ENCODE measurements around the gene RYR2.

The RYR2 gene

DNA sequence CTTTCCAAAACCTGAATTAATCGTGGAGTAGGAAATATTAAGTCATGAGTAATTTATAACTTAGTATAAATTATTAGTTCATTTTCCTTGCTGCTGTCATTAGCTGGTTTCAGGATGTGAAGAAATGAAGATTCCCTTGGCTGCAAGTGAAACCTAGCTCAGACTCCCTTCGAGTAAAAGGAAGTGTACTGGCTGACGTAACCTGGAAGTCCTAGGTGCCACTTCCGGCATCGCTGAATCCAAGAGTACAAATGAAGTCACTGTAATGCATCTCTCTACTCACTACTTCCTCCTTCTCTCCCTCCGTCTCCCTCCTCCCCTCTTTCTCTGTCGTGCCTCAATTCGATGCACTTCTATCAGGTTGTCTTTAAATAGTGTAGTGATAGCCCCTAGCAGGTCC is 820.0 kb downstream of the RYR2 start:
- H3K4me3 ChIP-seq (ENCODE audit: low read depth, low read length) = no peak overlapping the region
- TF ChIP-seq CTCF (IDR thresholded peaks at IDR 0.05; ENCODE audit: borderline replicate concordance, insufficient read depth, low read depth, low read length) = no peak

- H3K4me3 ChIP-seq (ENCODE audit: low read depth, low read length) = no peak overlapping the region
- TF ChIP-seq CTCF (IDR thresholded peaks at IDR 0.05; ENCODE audit: borderline replicate concordance, insufficient read depth, low read depth, low read length) = no peak
Measured at GRCh38 chr1:237863234-237863633, 821.2 kb downstream of the RYR2 start.

- no peak overlapping the region for H3K4me3 ChIP-seq (ENCODE audit: low read depth, low read length)
- TF ChIP-seq CTCF (IDR thresholded peaks at IDR 0.05; ENCODE audit: borderline replicate concordance, insufficient read depth, low read depth, low read length) = peak; percentile 90
Measured at GRCh38 chr1:237864338-237865244, 822.6 kb downstream of the RYR2 start.

DNA sequence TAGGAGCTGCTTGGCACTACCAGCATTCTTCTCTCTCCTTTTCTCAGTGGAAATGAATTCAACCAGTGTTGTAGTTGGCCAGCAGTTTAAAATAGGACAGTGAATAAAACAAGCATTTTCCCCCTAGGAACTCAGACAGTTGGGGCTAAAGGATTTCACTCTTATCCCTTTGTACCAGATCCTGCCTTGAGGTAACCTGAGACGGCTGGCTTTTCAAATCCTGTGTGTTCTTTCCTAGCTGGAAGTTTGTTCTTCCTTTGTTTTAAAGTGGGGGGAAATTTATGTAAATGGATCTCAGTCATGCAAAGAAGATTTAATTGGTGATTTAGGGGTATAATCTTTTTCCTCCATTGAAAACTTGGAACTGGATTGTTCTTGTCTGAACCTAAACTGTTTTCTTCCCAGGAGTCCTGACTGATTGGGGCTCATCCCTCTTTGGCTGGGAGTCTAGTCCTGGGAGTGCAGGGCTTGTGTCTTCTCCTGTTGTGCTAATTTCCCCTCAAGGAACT is 825.5 kb downstream of the RYR2 start:
- no peak overlapping the region for H3K4me3 ChIP-seq (ENCODE audit: low read depth, low read length)
- TF ChIP-seq CTCF (IDR thresholded peaks at IDR 0.05; ENCODE audit: borderline replicate concordance, insufficient read depth, low read depth, low read length) = no peak

DNA sequence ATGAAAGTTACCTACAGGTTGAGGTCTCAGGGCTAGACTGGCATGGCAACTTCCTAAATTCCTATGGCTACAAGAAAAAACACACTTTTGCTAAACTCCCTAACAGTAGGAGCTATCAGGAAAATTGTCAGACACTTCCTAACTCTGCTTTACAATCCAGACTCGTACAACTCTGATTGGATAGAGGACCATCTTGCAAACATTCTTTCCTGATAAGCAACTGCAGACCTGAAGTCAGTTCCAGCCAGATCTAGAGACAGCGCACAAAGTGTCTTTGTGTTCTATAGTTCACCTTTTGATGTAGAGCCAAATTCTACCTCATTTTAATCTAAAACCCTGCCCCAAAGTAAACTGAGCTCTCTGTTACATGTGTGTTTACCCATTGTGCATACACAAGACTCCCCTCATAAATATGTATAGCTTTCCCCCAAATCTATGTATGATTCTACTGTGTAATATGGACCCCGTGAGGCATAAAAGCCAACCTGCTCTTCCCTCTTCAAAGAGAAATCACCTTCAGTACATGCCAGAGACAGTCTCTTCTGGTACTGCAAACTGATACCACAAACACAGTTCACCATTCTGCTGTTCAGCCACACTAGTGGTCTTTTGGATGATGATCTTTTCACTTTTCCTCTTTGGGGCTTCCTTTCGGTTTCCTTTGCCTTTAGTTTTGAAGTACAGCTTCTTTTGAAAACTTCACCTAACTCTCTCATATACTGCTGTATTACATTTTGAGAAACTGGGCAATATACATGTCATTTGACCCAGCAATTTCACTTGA is 827.0 kb downstream of the RYR2 start:
- H3K4me3 ChIP-seq (ENCODE audit: low read depth, low read length) = no peak overlapping the region

More for the DNA sequence above, 827.0 kb downstream of the RYR2 start:
- no peak for TF ChIP-seq CTCF (IDR thresholded peaks at IDR 0.05; ENCODE audit: borderline replicate concordance, insufficient read depth, low read depth, low read length)
